ENCODE data around the gene GPX3.

Gene GPX3

GRCh38 chr5:151058891-151059489 lies 38.6 kb downstream of the GPX3 start:
- DNase-seq = no peak

GRCh38 chr5:151060742-151061141 lies 40.4 kb downstream of the GPX3 start:
- DNase-seq = no peak

GRCh38 chr5:151062405-151063141 lies 42.2 kb downstream of the GPX3 start:
- DNase-seq = no peak

GRCh38 chr5:151063142-151063989 lies 43.0 kb downstream of the GPX3 start:
- no peak for DNase-seq

- no peak for DNase-seq
Measured at GRCh38 chr5:151064916-151065499, 44.6 kb downstream of the GPX3 start.

- no peak for DNase-seq
Measured at GRCh38 chr5:151065609-151066008, 45.2 kb downstream of the GPX3 start.

GRCh38 chr5:151066920-151067319 lies 46.5 kb downstream of the GPX3 start:
- no peak for DNase-seq

- DNase-seq = no peak
Measured at GRCh38 chr5:151067632-151068432, 47.4 kb downstream of the GPX3 start.

- DNase-seq = no peak
Measured at GRCh38 chr5:151068433-151069197, 48.2 kb downstream of the GPX3 start.

- no peak for DNase-seq
Measured at GRCh38 chr5:151070449-151070848, 50.1 kb downstream of the GPX3 start.

GRCh38 chr5:151071021-151071420 lies 50.6 kb downstream of the GPX3 start:
- no peak for DNase-seq

GRCh38 chr5:151071848-151072629 lies 51.6 kb downstream of the GPX3 start:
- no peak for DNase-seq

- DNase-seq = no peak
Measured at GRCh38 chr5:151072630-151073025, 52.2 kb downstream of the GPX3 start.

- no peak for DNase-seq
Measured at GRCh38 chr5:151073280-151073679, 52.9 kb downstream of the GPX3 start.

- DNase-seq = no peak
Measured at GRCh38 chr5:151074557-151074956, 54.2 kb downstream of the GPX3 start.

- DNase-seq = no peak
Measured at GRCh38 chr5:151075698-151076331, 55.4 kb downstream of the GPX3 start.

GRCh38 chr5:151076616-151077015 lies 56.2 kb downstream of the GPX3 start:
- DNase-seq = no peak

- no peak for DNase-seq
Measured at GRCh38 chr5:151077419-151077818, 57.0 kb downstream of the GPX3 start.

GRCh38 chr5:151077967-151078366 lies 57.6 kb downstream of the GPX3 start:
- DNase-seq = peak; percentile 51

Measured in activated CD4-positive, alpha-beta T cell treated with anti-CD3 and anti-CD28 coated beads, Interleukin-2, Interleukin-6, amounts not matched to agents 100 ng/mL and 50 ng/mL, durations not matched to agents 16 hours and 8 hours (primary cell).